SK-N-MC (cell line): ENCODE results near the gene SPATA18.

ENCODE experiments used
- EZH2 ChIP-seq: fragments of 200-600 bp; sonication (generic); IDR thresholded peaks from one replicate; pipeline ENCODE4 v1.6.1; 2017; ENCODE audit warnings: antibody characterized with exemption
- POLR2AphosphoS5 ChIP-seq: IDR thresholded peaks from 2 replicates; pipeline ENCODE4 v1.6.1; 2012; ENCODE audit warnings: mild to moderate bottlenecking, low read depth, low read length, borderline replicate concordance

GRCh38 chr4:52001616-52002015 is 49.5 kb upstream of the SPATA18 start:
- no peak for TF ChIP-seq EZH2
- no peak for TF ChIP-seq POLR2AphosphoS5
